Neural progenitor cell (in vitro differentiated cells): ENCODE measurements around the gene PNPT1.

Source experiments
- CTCF ChIP-seq: fragments of 200-600 bp; sonication (generic); IDR thresholded peaks from 2 replicates; pipeline ENCODE4 v1.5.1; 2017; ENCODE audit warnings: antibody characterized with exemption, mild to moderate bottlenecking
- EZH2 ChIP-seq: fragments of 200-600 bp; sonication (generic); IDR thresholded peaks from 2 replicates; pipeline ENCODE4 v1.6.1; 2017; ENCODE audit warnings: antibody characterized with exemption, mild to moderate bottlenecking, moderate library complexity
- EZH2phosphoT487 ChIP-seq: fragments of 200-600 bp; sonication (generic); IDR thresholded peaks from 2 replicates; pipeline ENCODE4 v1.6.1; 2017; ENCODE audit warnings: antibody characterized with exemption

GRCh38 chr2:55693181-55694125 is at the start of gene PNPT1:
- TF ChIP-seq CTCF (no peak), EZH2 (no peak), EZH2phosphoT487 (no peak)
